MM.1S (cell line): ENCODE measurements around the gene FOXI1.

Source experiments
- EZH2 ChIP-seq: fragments of 300-600 bp; sonication (generic); optimal IDR thresholded peaks from 2 replicates; pipeline ENCODE3; 2017; ENCODE audit warnings: low read depth, mild to moderate bottlenecking, antibody characterized with exemption, low read length, mixed read lengths
- EZH2phosphoT487 ChIP-seq: fragments of 300-600 bp; sonication (generic); IDR thresholded peaks from 2 replicates; pipeline ENCODE4 v1.6.1; 2018; ENCODE audit warnings: antibody characterized with exemption, low read length
- TF ChIP-seq, protein P1 (sequence below): fragments of 300-600 bp; sonication (generic); IDR thresholded peaks from 2 replicates; pipeline ENCODE4 v1.5.1; 2016; ENCODE audit warnings: antibody characterized with exemption, low read length, mixed read lengths

DNA sequence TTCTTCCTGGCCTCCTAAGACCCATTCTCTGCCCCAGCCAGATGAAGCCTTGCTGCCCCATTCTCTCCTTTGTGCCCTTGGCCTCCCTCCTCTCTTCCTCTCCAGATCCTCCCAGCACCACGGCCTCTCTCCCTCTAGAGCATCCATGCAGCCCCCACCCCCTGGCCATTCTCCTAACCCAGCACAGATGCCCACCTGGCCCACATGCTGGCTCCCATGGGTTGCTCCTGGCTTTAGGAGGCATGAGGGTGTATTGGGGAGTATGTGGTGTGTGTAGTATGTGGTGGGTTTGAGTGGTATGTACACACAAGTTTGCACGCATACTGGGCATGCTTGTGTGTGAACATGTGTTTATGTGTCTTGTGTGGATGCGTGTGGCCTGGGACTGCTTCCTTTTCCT, 47.1 kb downstream of the FOXI1 start:
- TF ChIP-seq, protein P1, sequence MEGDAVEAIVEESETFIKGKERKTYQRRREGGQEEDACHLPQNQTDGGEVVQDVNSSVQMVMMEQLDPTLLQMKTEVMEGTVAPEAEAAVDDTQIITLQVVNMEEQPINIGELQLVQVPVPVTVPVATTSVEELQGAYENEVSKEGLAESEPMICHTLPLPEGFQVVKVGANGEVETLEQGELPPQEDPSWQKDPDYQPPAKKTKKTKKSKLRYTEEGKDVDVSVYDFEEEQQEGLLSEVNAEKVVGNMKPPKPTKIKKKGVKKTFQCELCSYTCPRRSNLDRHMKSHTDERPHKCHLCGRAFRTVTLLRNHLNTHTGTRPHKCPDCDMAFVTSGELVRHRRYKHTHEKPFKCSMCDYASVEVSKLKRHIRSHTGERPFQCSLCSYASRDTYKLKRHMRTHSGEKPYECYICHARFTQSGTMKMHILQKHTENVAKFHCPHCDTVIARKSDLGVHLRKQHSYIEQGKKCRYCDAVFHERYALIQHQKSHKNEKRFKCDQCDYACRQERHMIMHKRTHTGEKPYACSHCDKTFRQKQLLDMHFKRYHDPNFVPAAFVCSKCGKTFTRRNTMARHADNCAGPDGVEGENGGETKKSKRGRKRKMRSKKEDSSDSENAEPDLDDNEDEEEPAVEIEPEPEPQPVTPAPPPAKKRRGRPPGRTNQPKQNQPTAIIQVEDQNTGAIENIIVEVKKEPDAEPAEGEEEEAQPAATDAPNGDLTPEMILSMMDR, result no peak
- TF ChIP-seq EZH2phosphoT487, result no peak
- no peak for TF ChIP-seq EZH2
